Astrocyte (in vitro differentiated cells and primary cell): ENCODE measurements around the gene RUVBL1. TPM values are rescaled to one million over a fixed set of nuclear protein-coding genes. Genes with fewer than 3 reads are reported as not detected.

ENCODE experiments used
- DNase-seq: peaks from one replicate; pipeline ENCODE4 v3.0.0-alpha.2; 2010; ENCODE audit warnings: low read depth
- FAIRE-seq: peaks from 2 replicates; lab custom pipeline; 2011; peaks lifted over from hg19 to GRCh38; lab: Jason Lieb, UNC
- H2AFZ ChIP-seq: 2 replicates; pipeline ENCODE4 v1.6.0; 2012; ENCODE audit warnings: low read depth, low read length, inconsistent platforms
- H3K27ac ChIP-seq: 2 replicates; pipeline ENCODE4 v1.5.1; 2011; ENCODE audit warnings: low read depth, low read length, inconsistent platforms
- H3K27me3 ChIP-seq: 2 replicates; pipeline ENCODE4 v1.6.0; 2011; ENCODE audit warnings: low read length, inconsistent platforms; ENCODE audit not compliant: insufficient read depth
- H3K36me3 ChIP-seq: 2 replicates; pipeline ENCODE4 v1.5.1; 2011; ENCODE audit warnings: low read length, inconsistent platforms; ENCODE audit not compliant: insufficient read depth
- H3K4me1 ChIP-seq: 2 replicates; pipeline ENCODE4 v1.5.1; 2011; ENCODE audit warnings: low read length, inconsistent platforms; ENCODE audit not compliant: insufficient read depth
- H3K4me2 ChIP-seq: 2 replicates; pipeline ENCODE4 v1.6.0; 2012; ENCODE audit warnings: low read length, inconsistent platforms
- H3K4me3 ChIP-seq: 2 replicates; pipeline ENCODE4 v1.5.1; 2011; ENCODE audit warnings: low read depth, mild to moderate bottlenecking, low read length, inconsistent platforms; ENCODE audit not compliant: insufficient read depth
- H3K79me2 ChIP-seq: 2 replicates; pipeline ENCODE4 v1.6.0; 2012; ENCODE audit warnings: mild to moderate bottlenecking, low read length, inconsistent platforms; ENCODE audit not compliant: insufficient read depth
- H3K9ac ChIP-seq: 2 replicates; pipeline ENCODE4 v1.6.0; 2012; ENCODE audit warnings: mild to moderate bottlenecking, low read length, inconsistent platforms
- H3K9me3 ChIP-seq: 2 replicates; pipeline ENCODE4 v1.5.1; 2012; ENCODE audit warnings: low read depth, mild to moderate bottlenecking, low read length, inconsistent platforms; ENCODE audit not compliant: insufficient read depth
- H4K20me1 ChIP-seq: 2 replicates; pipeline ENCODE4 v1.6.0; 2012; ENCODE audit warnings: low read length, inconsistent platforms; ENCODE audit not compliant: insufficient read depth
- H3K27ac Mint-ChIP-seq: one replicate; pipeline ENCODE4 v1.8.0; 2021; ENCODE audit warnings: mild to moderate bottlenecking, mixed read lengths; ENCODE audit not compliant: unreplicated experiment
- H3K27me3 Mint-ChIP-seq: one replicate; pipeline ENCODE4 v1.8.0; 2021; ENCODE audit warnings: low read depth, mixed read lengths; ENCODE audit not compliant: unreplicated experiment
- H3K36me3 Mint-ChIP-seq: one replicate; pipeline ENCODE4 v1.8.0; 2021; ENCODE audit warnings: low read depth, mixed read lengths; ENCODE audit not compliant: unreplicated experiment
- H3K4me1 Mint-ChIP-seq: one replicate; pipeline ENCODE4 v1.8.0; 2021; ENCODE audit warnings: low read depth, mixed read lengths; ENCODE audit not compliant: unreplicated experiment
- H3K4me3 Mint-ChIP-seq: one replicate; pipeline ENCODE4 v1.8.0; 2021; ENCODE audit warnings: mild to moderate bottlenecking, moderate library complexity, mixed read lengths; ENCODE audit not compliant: unreplicated experiment
- H3K9me3 Mint-ChIP-seq: one replicate; pipeline ENCODE4 v1.8.0; 2021; ENCODE audit warnings: mild to moderate bottlenecking, mixed read lengths; ENCODE audit not compliant: unreplicated experiment
- CTCF ChIP-seq: IDR thresholded peaks from 2 replicates; pipeline ENCODE4 v1.5.1; 2011; ENCODE audit warnings: low read depth, mild to moderate bottlenecking, inconsistent platforms, low read length, moderate library complexity; ENCODE audit not compliant: insufficient read depth
- EZH2 ChIP-seq: IDR thresholded peaks from 2 replicates; pipeline ENCODE4 v1.6.1; 2012; ENCODE audit warnings: mild to moderate bottlenecking, low read length, inconsistent platforms; ENCODE audit not compliant: insufficient read depth
- total RNA-seq: library from RNA; stranded (reverse); gene quantifications from 2 replicates; pipeline ENCODE4 v1.2.1, GENCODE V29; 2021

Gene RUVBL1
- total RNA-seq, 1 donor from 2014 or later, result 43.0 TPM

DNA sequence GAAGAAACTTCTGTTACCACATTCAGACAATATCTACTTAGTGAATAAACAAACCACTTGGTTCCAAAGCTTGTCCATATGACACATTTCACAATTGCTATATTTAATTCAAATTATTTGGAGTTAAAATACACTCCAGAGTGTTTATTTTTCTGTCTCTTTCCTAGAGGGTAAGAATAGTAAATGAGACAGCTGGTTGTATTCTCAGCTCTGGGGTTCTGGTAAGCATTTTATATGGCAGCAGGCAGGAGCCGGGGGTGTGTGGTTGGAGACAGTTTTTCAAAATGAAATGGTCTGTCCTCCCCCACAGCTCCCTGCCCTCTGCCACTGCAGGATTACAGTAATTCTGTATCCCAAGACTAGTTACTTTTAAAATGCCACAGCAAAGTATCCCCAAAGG, 82.3 kb downstream of the RUVBL1 start:
- H3K27ac Mint-ChIP-seq, result no peak overlapping the region
- no peaks in the 10 kb centered on the region for H3K36me3 Mint-ChIP-seq

GRCh38 chr3:128040660-128041059, 83.0 kb downstream of the RUVBL1 start:
- no peak for TF ChIP-seq CTCF
- TF ChIP-seq EZH2, result no peak
- Mint-ChIP-seq H3K36me3 (no peaks in the 10 kb centered on the region), H3K27me3 (peaks cover 31% of the 10 kb centered on the region), H3K27ac (no peak overlapping the region), H3K9me3 (no peaks in the 10 kb centered on the region), H3K4me1 (no peaks in the 10 kb centered on the region), H3K4me3 (no peak overlapping the region)
- Histone ChIP-seq H3K36me3 (no peaks in the 10 kb centered on the region), H3K27me3 (peaks cover 20% of the 10 kb centered on the region), H3K79me2 (no peaks in the 10 kb centered on the region), H3K4me3 (no peak overlapping the region), H4K20me1 (no peaks in the 10 kb centered on the region), H2AFZ (no peak overlapping the region), H3K4me1 (no peaks in the 10 kb centered on the region), H3K9ac (no peak overlapping the region), H3K27ac (no peak overlapping the region), H3K4me2 (no peak overlapping the region), H3K9me3 (no peaks in the 10 kb centered on the region)
- FAIRE-seq (no peak), DNase-seq (no peak)

More for the DNA sequence above, 82.3 kb downstream of the RUVBL1 start:
- no peak overlapping the region for H3K4me3 Mint-ChIP-seq
- H3K4me2 ChIP-seq, result no peak overlapping the region
- H4K20me1 ChIP-seq, result no peaks in the 10 kb centered on the region
- peaks cover 31% of the 10 kb centered on the region for H3K27me3 Mint-ChIP-seq
- H3K9ac ChIP-seq, result no peak overlapping the region
- H3K79me2 ChIP-seq, result no peaks in the 10 kb centered on the region
- no peak overlapping the region for H3K4me3 ChIP-seq
- DNase-seq, result no peak
- no peak overlapping the region for H2AFZ ChIP-seq
- H3K27ac ChIP-seq, result no peak overlapping the region
- no peaks in the 10 kb centered on the region for H3K9me3 ChIP-seq
- H3K36me3 ChIP-seq, result no peaks in the 10 kb centered on the region
- no peak for TF ChIP-seq CTCF
- no peak for TF ChIP-seq EZH2
- H3K4me1 Mint-ChIP-seq, result no peaks in the 10 kb centered on the region
- H3K27me3 ChIP-seq, result peaks cover 20% of the 10 kb centered on the region
- no peak for FAIRE-seq
- no peaks in the 10 kb centered on the region for H3K9me3 Mint-ChIP-seq
- no peaks in the 10 kb centered on the region for H3K4me1 ChIP-seq

GRCh38 chr3:128040041-128040440, 83.6 kb downstream of the RUVBL1 start:
- H4K20me1 ChIP-seq, result no peaks in the 10 kb centered on the region
- DNase-seq (no peak), FAIRE-seq (no peak)
- Mint-ChIP-seq H3K36me3 (no peaks in the 10 kb centered on the region), H3K9me3 (no peaks in the 10 kb centered on the region), H3K4me3 (no peak overlapping the region), H3K4me1 (no peaks in the 10 kb centered on the region), H3K27ac (no peak overlapping the region), H3K27me3 (peaks cover 31% of the 10 kb centered on the region)
- no peaks in the 10 kb centered on the region for H3K36me3 ChIP-seq
- H3K27ac ChIP-seq, result no peak overlapping the region
- H2AFZ ChIP-seq, result no peak overlapping the region
- H3K4me1 ChIP-seq, result no peaks in the 10 kb centered on the region
- H3K27me3 ChIP-seq, result peaks cover 20% of the 10 kb centered on the region
- H3K9ac ChIP-seq, result no peak overlapping the region
- no peaks in the 10 kb centered on the region for H3K9me3 ChIP-seq
- TF ChIP-seq CTCF (no peak), EZH2 (no peak)
- no peak overlapping the region for H3K4me2 ChIP-seq
- no peak overlapping the region for H3K4me3 ChIP-seq
- H3K79me2 ChIP-seq, result no peaks in the 10 kb centered on the region
